Neuronal stem cell (in vitro differentiated cells): ENCODE results near the gene MON2.

Experiments used
- DNase-seq: peaks from one replicate; pipeline ENCODE4 v3.0.0-alpha.2; 2013; ENCODE audit warnings: low spot score
- H2AFZ ChIP-seq: one replicate; pipeline ENCODE4 v1.6.1; 2013; ENCODE audit warnings: mild to moderate bottlenecking, low read length, inconsistent platforms
- H2AK5ac ChIP-seq: 2 replicates; pipeline ENCODE4 v1.6.1; 2013; ENCODE audit warnings: low read depth, mild to moderate bottlenecking, inconsistent platforms, low read length, moderate library complexity, mixed read lengths
- H2BK120ac ChIP-seq: 2 replicates; pipeline ENCODE4 v1.6.1; 2013; ENCODE audit warnings: low read depth, mild to moderate bottlenecking, inconsistent platforms, low read length, moderate library complexity, mixed read lengths
- H2BK12ac ChIP-seq: one replicate; pipeline ENCODE4 v1.6.1; 2013; ENCODE audit warnings: low read length, inconsistent platforms
- H2BK15ac ChIP-seq: 2 replicates; pipeline ENCODE4 v1.6.1; 2013; ENCODE audit warnings: mild to moderate bottlenecking, low read length, inconsistent platforms, mixed read lengths
- H2BK5ac ChIP-seq: one replicate; pipeline ENCODE4 v1.6.1; 2013; ENCODE audit warnings: inconsistent platforms, mild to moderate bottlenecking, low read length, moderate library complexity
- H3K14ac ChIP-seq: one replicate; pipeline ENCODE4 v1.6.1; 2013; ENCODE audit warnings: low read length, inconsistent platforms
- H3K18ac ChIP-seq: 2 replicates; pipeline ENCODE4 v1.6.1; 2013; ENCODE audit warnings: low read length, inconsistent platforms
- H3K23ac ChIP-seq: 2 replicates; pipeline ENCODE4 v1.6.1; 2013; ENCODE audit warnings: low read depth, mild to moderate bottlenecking, mixed read lengths, low read length, inconsistent platforms; ENCODE audit not compliant: poor library complexity
- H3K27ac ChIP-seq: replicated peaks from 3 replicates; pipeline ENCODE4 v1.5.1; 2013; ENCODE audit warnings: low read length, inconsistent platforms
- H3K27me3 ChIP-seq, 3 experiments: 2 replicates each; pipeline ENCODE4 v1.6.1; 2013; ENCODE audit warnings: low read length in 3 of 3, mild to moderate bottlenecking in 2 of 3, inconsistent platforms in 1 of 3, low read depth in 1 of 3, mixed read lengths in 1 of 3, moderate library complexity in 1 of 3; ENCODE audit not compliant: control insufficient read depth in 3 of 3, insufficient read depth in 3 of 3
- H3K36me3 ChIP-seq, 2 donors: replicated peaks in 1 of 2; 2 replicates each; pipeline ENCODE4 v1.6.1; 2013; ENCODE audit warnings: low read length in 2 of 2; ENCODE audit not compliant: control insufficient read depth in 2 of 2, insufficient read depth in 2 of 2
- H3K4ac ChIP-seq: 2 replicates; pipeline ENCODE4 v1.6.1; 2013; ENCODE audit warnings: inconsistent platforms, mild to moderate bottlenecking, low read length, moderate library complexity
- H3K4me1 ChIP-seq, 2 donors: 1 replicate in 1 of 2; 2 replicates in 1 of 2; pipeline ENCODE4 v1.6.1; 2013; ENCODE audit warnings: low read length in 2 of 2, low read depth in 1 of 2; ENCODE audit not compliant: control insufficient read depth in 2 of 2, insufficient read depth in 1 of 2
- H3K4me2 ChIP-seq: one replicate; pipeline ENCODE4 v1.6.1; 2013; ENCODE audit warnings: mild to moderate bottlenecking, low read length, inconsistent platforms; ENCODE audit not compliant: insufficient read depth, poor library complexity, severe bottlenecking
- H3K4me3 ChIP-seq, 2 donors: 2 replicates each; pipeline ENCODE4 v1.5.1; 2013; ENCODE audit warnings: low read length in 2 of 2, mild to moderate bottlenecking in 2 of 2, inconsistent platforms in 1 of 2, moderate library complexity in 1 of 2
- H3K79me1 ChIP-seq: one replicate; pipeline ENCODE4 v1.6.1; 2013; ENCODE audit warnings: low read depth, mild to moderate bottlenecking, inconsistent platforms, low read length, moderate library complexity
- H3K9ac ChIP-seq: one replicate; pipeline ENCODE4 v1.6.1; 2013; ENCODE audit warnings: mild to moderate bottlenecking, low read depth, low read length, inconsistent platforms; ENCODE audit not compliant: poor library complexity
- H3K9me3 ChIP-seq, 2 donors: replicated peaks in 1 of 2; 2 replicates each; pipeline versions ENCODE3 to v1.6.1; 2013; ENCODE audit warnings: low read length in 2 of 2, mild to moderate bottlenecking in 2 of 2, inconsistent platforms in 1 of 2, low read depth in 1 of 2, mixed read lengths in 1 of 2, moderate library complexity in 1 of 2; ENCODE audit not compliant: control insufficient read depth in 2 of 2, insufficient read depth in 1 of 2
- H4K8ac ChIP-seq: one replicate; pipeline ENCODE4 v1.6.1; 2013; ENCODE audit warnings: low read depth, mild to moderate bottlenecking, inconsistent platforms, low read length, moderate library complexity
- H4K91ac ChIP-seq: one replicate; pipeline ENCODE4 v1.6.1; 2013; ENCODE audit warnings: low read length, low read depth, mild to moderate bottlenecking, inconsistent platforms; ENCODE audit not compliant: poor library complexity
- WGBS, 2 donors: extraction: QIAGEN DNeasy Blood & Tissue Kit; methylation state at CpG; one replicate each; pipeline ENCODE4 v1.1.7; 2013; ENCODE audit warnings: missing lambda C conversion rate in 2 of 2, mixed read lengths in 1 of 2; ENCODE audit not compliant: insufficient read length in 2 of 2, insufficient replicate concordance in 1 of 2; ENCODE audit errors: extremely low coverage in 2 of 2; 5-methylcytosine and 5-hydroxymethylcytosine counted together

Gene MON2

GRCh38 chr12:62471734-62472133 is 5.1 kb downstream of the MON2 start:
- H3K4ac ChIP-seq: no peak overlapping the region
- no peak overlapping the region for H4K91ac ChIP-seq
- peaks cover 0 to 2% of the 10 kb centered on the region in 2 donors for H3K9me3 ChIP-seq
- H2AK5ac ChIP-seq: no peak overlapping the region
- H3K4me3 ChIP-seq: no peak overlapping the region
- no peak overlapping the region for H2AFZ ChIP-seq
- peaks cover 0 to 32% of the 10 kb centered on the region in 2 donors for H3K36me3 ChIP-seq
- H3K14ac ChIP-seq: no peak overlapping the region
- peaks cover 0 to 4% of the 10 kb centered on the region in 2 donors for H3K4me1 ChIP-seq
- H2BK12ac ChIP-seq: no peak overlapping the region
- no peaks in the 10 kb centered on the region for H3K27me3 ChIP-seq
- H3K9ac ChIP-seq: no peak overlapping the region
- no peak overlapping the region for H3K27ac ChIP-seq
- WGBS, 2 donors: no CpG with 5 or more reads among the region's 4 CpGs
- H3K18ac ChIP-seq: no peak overlapping the region
- H2BK5ac ChIP-seq: no peak overlapping the region
- no peak overlapping the region for H3K23ac ChIP-seq
- DNase-seq: no peak
- no peak overlapping the region for H2BK15ac ChIP-seq
- no peak overlapping the region for H2BK120ac ChIP-seq
- no peak overlapping the region for H4K8ac ChIP-seq
- peaks cover 5% of the 10 kb centered on the region for H3K79me1 ChIP-seq
- no peak overlapping the region for H3K4me2 ChIP-seq

GRCh38 chr12:62472472-62472871 is 5.8 kb downstream of the MON2 start:
- Histone ChIP-seq H2BK120ac (no peak overlapping the region), H3K36me3 (peaks cover 0 to 36% of the 10 kb centered on the region in 2 donors), H4K91ac (no peak overlapping the region), H3K27ac (no peak overlapping the region), H2AFZ (no peak overlapping the region), H2BK12ac (no peak overlapping the region), H2BK15ac (no peak overlapping the region), H2BK5ac (no peak overlapping the region), H3K4me1 (peaks cover 0 to 4% of the 10 kb centered on the region in 2 donors), H3K9me3 (no peaks in the 10 kb centered on the region), H3K9ac (no peak overlapping the region), H2AK5ac (no peak overlapping the region), H4K8ac (no peak overlapping the region), H3K4me2 (no peak overlapping the region), H3K4me3 (no peak overlapping the region), H3K27me3 (no peaks in the 10 kb centered on the region), H3K18ac (no peak overlapping the region), H3K79me1 (no peaks in the 10 kb centered on the region), H3K14ac (no peak overlapping the region), H3K23ac (no peak overlapping the region), H3K4ac (no peak overlapping the region)
- DNase-seq: no peak
- no CpG with 5 or more reads among the region's 3 CpGs for WGBS, 2 donors

- Histone ChIP-seq H3K23ac (no peak overlapping the region), H3K18ac (no peak overlapping the region), H3K27me3 (no peaks in the 10 kb centered on the region), H2AK5ac (no peak overlapping the region), H2BK12ac (no peak overlapping the region), H3K9ac (no peak overlapping the region), H3K4me2 (no peak overlapping the region), H2BK5ac (no peak overlapping the region), H3K4me1 (no peaks in the 10 kb centered on the region), H3K9me3 (no peaks in the 10 kb centered on the region), H4K91ac (no peak overlapping the region), H2BK120ac (no peak overlapping the region), H3K27ac (no peak overlapping the region), H2BK15ac (no peak overlapping the region), H4K8ac (no peak overlapping the region), H3K36me3 (peaks cover 0 to 22% of the 10 kb centered on the region in 2 donors), H3K14ac (no peak overlapping the region), H3K4me3 (no peak overlapping the region), H3K79me1 (no peaks in the 10 kb centered on the region), H2AFZ (no peak overlapping the region), H3K4ac (no peak overlapping the region)
- no peak for DNase-seq
- WGBS, 2 donors: no CpG with 5 or more reads among the region's 4 CpGs
These were observed 15.4 kb downstream of the MON2 start for GRCh38 chr12:62481843-62482540.

- H2BK120ac ChIP-seq: no peak overlapping the region
- no peak overlapping the region for H3K18ac ChIP-seq
- H3K4me1 ChIP-seq: no peaks in the 10 kb centered on the region
- no peak overlapping the region for H3K4me3 ChIP-seq
- no peak overlapping the region for H2AK5ac ChIP-seq
- H3K27ac ChIP-seq: no peak overlapping the region
- no peak for DNase-seq
- H3K9me3 ChIP-seq: no peaks in the 10 kb centered on the region
- H3K36me3 ChIP-seq: peaks cover 0 to 15% of the 10 kb centered on the region in 2 donors
- no peak overlapping the region for H4K8ac ChIP-seq
- H3K14ac ChIP-seq: no peak overlapping the region
- no peaks in the 10 kb centered on the region for H3K79me1 ChIP-seq
- no CpG with 5 or more reads among the region's 3 CpGs for WGBS, 2 donors
- no peak overlapping the region for H3K4me2 ChIP-seq
- no peak overlapping the region for H2BK12ac ChIP-seq
- H4K91ac ChIP-seq: no peak overlapping the region
- H2BK15ac ChIP-seq: no peak overlapping the region
- H2AFZ ChIP-seq: no peak overlapping the region
- no peak overlapping the region for H3K4ac ChIP-seq
- no peaks in the 10 kb centered on the region for H3K27me3 ChIP-seq
- H3K9ac ChIP-seq: no peak overlapping the region
- H3K23ac ChIP-seq: no peak overlapping the region
- no peak overlapping the region for H2BK5ac ChIP-seq
These were observed 16.1 kb downstream of the MON2 start for GRCh38 chr12:62482769-62483168.
